GM12873 (cell line): Measurements from ENCODE around the gene PRDX5.
A peak's percentile ranks its signal among the peaks of the same experiment; 100 is the strongest.

ENCODE experiments used
- TF ChIP-seq, protein P1 (sequence below): IDR thresholded peaks from 2 replicates; pipeline ENCODE4 v1.5.1; 2012; ENCODE audit warnings: low read depth, mild to moderate bottlenecking, moderate library complexity, low read length, control low read depth; ENCODE audit not compliant: insufficient read depth; ENCODE audit errors: missing control alignments

Gene PRDX5

GRCh38 chr11:64331569-64332371, 13.8 kb downstream of the PRDX5 start:
- TF ChIP-seq, protein P1, sequence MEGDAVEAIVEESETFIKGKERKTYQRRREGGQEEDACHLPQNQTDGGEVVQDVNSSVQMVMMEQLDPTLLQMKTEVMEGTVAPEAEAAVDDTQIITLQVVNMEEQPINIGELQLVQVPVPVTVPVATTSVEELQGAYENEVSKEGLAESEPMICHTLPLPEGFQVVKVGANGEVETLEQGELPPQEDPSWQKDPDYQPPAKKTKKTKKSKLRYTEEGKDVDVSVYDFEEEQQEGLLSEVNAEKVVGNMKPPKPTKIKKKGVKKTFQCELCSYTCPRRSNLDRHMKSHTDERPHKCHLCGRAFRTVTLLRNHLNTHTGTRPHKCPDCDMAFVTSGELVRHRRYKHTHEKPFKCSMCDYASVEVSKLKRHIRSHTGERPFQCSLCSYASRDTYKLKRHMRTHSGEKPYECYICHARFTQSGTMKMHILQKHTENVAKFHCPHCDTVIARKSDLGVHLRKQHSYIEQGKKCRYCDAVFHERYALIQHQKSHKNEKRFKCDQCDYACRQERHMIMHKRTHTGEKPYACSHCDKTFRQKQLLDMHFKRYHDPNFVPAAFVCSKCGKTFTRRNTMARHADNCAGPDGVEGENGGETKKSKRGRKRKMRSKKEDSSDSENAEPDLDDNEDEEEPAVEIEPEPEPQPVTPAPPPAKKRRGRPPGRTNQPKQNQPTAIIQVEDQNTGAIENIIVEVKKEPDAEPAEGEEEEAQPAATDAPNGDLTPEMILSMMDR: peak; percentile 87

- TF ChIP-seq, protein P1: no peak
Observed at GRCh38 chr11:64333556-64333955, 15.6 kb downstream of the PRDX5 start.

- TF ChIP-seq, protein P1: peak; percentile 3
Observed at GRCh38 chr11:64334764-64335735, 17.1 kb downstream of the PRDX5 start.

DNA sequence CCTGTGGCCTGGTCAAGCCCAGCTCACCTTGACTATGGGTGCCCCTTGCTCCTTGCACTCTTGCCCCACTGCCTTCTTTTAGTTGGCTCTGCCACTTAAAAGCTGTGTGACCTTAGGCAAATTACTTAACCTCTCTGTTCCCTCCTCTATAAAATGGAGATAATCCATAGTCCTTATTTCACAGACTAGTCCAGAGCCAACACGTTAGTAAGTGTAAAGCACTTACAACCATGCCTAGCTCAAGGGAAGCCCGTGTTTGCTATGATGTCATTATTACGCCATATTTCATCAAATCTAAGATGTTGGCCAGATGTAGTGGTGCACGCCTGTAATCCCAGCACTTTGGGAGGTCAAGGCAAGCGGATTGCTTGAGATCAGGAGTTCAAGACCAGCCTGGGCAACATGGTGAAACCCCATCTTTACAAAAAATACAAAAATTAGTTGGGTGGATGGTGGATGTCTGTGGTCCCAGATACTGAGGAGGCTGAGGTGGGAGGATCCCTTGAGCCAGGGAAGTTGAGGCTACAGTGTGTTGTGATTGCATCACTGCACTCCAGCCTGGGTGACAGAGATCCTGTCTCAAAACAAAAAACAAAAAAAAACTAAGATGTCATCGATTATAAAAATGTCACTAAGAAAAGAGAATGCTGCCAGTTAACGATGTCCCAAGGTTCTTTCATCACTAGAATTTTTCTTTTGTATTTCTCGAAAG, 19.8 kb downstream of the PRDX5 start:
- TF ChIP-seq, protein P1: no peak

DNA sequence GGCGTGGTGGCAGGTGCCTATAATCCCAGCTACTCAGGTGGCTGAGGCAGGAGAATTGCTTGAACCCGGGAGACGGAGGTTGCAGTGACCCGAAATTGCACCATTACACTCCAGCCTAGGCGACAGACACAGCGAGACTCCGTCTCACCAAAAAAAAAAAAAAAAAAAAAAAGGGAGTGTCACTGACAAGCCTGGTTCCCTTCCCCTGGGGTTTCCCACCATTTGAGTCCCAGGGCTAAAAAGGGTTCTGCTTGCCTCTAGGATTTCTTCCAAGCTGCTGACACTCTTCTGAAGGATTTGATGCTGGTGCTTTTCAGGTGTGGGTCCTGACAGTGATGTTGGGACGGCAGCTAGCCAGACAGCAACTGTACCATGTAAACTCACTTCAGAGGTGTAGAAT, 20.8 kb downstream of the PRDX5 start:
- TF ChIP-seq, protein P1: no peak

DNA sequence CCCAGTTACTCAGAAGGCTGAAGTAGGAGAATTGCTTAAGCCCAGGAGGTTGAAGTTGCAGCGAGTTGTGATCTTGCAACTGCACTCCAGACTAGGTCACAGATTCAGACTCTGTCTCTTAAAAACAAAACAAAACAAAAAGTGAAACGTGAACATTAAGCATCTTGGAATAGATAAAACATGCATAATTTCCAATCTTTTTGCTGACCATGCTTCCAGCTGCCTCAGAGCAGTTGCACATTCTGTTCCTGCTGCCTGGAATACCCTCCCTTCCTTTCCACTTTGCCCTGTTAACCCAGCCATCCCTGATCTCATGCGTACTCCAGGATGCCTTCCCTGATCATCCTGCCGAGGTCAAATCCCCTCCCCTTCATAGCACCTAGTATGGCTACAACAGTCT, 21.4 kb downstream of the PRDX5 start:
- TF ChIP-seq, protein P1: no peak
